Ascending aorta (tissue), 2 donors: ENCODE results near the gene RBM19. TPM values are rescaled to one million over a fixed set of nuclear protein-coding genes. Genes with fewer than 3 reads are reported as not detected.

Experiments used
- DNase-seq, 2 donors: peaks; one replicate each; pipeline ENCODE4 v3.0.0-alpha.2; 2019; ENCODE audit warnings: low spot score in 2 of 2
- H3K27ac ChIP-seq, 2 donors: fragments of 200-600 bp; sonication (generic); one replicate each; pipeline ENCODE4 v1.5.1; 2016 to 2017; ENCODE audit warnings: mild to moderate bottlenecking in 1 of 2
- H3K27me3 ChIP-seq: fragments of 200-600 bp; sonication (generic); one replicate; pipeline ENCODE4 v1.5.1; 2017
- H3K36me3 ChIP-seq, 2 donors: fragments of 200-600 bp; sonication (generic); one replicate each; pipeline ENCODE4 v1.5.1; 2016
- H3K4me1 ChIP-seq, 2 donors: fragments of 200-600 bp; sonication (generic); one replicate each; pipeline ENCODE4 v1.5.1; 2016 to 2017; ENCODE audit warnings: mild to moderate bottlenecking in 1 of 2
- H3K4me3 ChIP-seq, 2 donors: fragments of 200-600 bp; sonication (generic); one replicate each; pipeline ENCODE4 v1.5.1; 2016 to 2017; ENCODE audit warnings: mild to moderate bottlenecking in 1 of 2
- H3K9me3 ChIP-seq, 2 donors: fragments of 200-600 bp; sonication (generic); one replicate each; pipeline ENCODE4 v1.5.1; 2016
- intact Hi-C: fragments of 100-400 bp; cut with DNase I; formaldehyde crosslinking; loops from one replicate; pipeline ENCODE4 v1.15.1; 2023
- total RNA-seq: library from RNA; depleted of rRNA; stranded (reverse); fragments of >200 nt; gene quantifications from one replicate; pipeline ENCODE4 v1.1.0, GENCODE V29; 2016
- TF ChIP-seq, protein P1 (sequence below), 3 experiments: fragments of 200-600 bp in 2 of 3; fragments of 450-650 bp in 1 of 3; sonication (generic) in 2 of 3; IDR thresholded peaks; one replicate each; pipeline ENCODE4 v1.5.1; 2016 to 2019; ENCODE audit warnings: antibody characterized with exemption in 3 of 3, mild to moderate bottlenecking in 1 of 3, moderate library complexity in 1 of 3

RBM19 gene
- total RNA-seq, 1 donor from 2014 or later = 22.8 TPM

DNA sequence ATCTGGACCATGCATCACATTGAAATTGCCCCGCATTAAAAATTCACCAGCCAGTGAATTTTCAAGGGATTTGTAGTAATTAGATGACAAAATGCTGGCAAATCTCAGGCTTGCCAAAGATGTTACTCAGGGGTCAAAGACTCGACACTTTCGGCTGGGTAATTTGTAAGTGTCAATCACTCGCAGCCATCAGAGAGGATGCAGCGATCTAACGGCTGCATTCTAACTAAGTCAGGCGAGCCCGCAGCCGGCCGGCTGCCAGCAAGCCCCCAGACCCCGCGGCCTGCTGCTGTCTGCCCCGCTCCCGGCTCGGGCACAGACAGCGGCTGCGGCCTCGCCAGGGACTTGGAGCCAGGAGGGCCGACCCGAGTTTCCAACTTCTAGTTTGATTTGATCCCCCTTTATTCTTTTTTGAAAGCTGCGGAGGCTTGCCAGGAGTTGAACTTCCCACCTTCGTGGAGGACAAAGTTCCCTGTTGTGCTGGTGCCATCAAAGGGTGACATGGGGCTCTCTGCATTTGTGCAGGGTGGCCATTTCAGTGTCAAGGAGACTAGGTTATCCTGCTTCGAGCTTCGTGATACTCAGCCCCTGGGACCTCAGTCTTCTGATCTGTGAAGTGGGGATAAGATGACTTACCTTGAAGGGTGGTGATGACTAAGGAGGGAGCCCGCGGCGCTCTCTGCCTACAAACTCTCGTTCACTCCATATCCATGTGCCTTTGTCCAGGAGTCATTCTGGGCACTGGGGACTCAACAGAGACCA, 169.9 kb downstream of the RBM19 start:
- Histone ChIP-seq H3K27me3 (no peaks in the 10 kb centered on the region), H3K27ac (no peak overlapping the region), H3K4me1 (no peaks in the 10 kb centered on the region), H3K9me3 (no peaks in the 10 kb centered on the region), H3K4me3 (no peak overlapping the region), H3K36me3 (no peaks in the 10 kb centered on the region)
- TF ChIP-seq, protein P1, sequence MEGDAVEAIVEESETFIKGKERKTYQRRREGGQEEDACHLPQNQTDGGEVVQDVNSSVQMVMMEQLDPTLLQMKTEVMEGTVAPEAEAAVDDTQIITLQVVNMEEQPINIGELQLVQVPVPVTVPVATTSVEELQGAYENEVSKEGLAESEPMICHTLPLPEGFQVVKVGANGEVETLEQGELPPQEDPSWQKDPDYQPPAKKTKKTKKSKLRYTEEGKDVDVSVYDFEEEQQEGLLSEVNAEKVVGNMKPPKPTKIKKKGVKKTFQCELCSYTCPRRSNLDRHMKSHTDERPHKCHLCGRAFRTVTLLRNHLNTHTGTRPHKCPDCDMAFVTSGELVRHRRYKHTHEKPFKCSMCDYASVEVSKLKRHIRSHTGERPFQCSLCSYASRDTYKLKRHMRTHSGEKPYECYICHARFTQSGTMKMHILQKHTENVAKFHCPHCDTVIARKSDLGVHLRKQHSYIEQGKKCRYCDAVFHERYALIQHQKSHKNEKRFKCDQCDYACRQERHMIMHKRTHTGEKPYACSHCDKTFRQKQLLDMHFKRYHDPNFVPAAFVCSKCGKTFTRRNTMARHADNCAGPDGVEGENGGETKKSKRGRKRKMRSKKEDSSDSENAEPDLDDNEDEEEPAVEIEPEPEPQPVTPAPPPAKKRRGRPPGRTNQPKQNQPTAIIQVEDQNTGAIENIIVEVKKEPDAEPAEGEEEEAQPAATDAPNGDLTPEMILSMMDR (IDR thresholded peaks at IDR 0.05) = no peak
- intact Hi-C loops = no loop called here
- DNase-seq = no peak

GRCh38 chr12:113795445-113795844, 170.7 kb downstream of the RBM19 start:
- no peak overlapping the region for H3K27ac ChIP-seq
- H3K4me3 ChIP-seq = no peak overlapping the region
- no peaks in the 10 kb centered on the region for H3K9me3 ChIP-seq
- no peaks in the 10 kb centered on the region for H3K36me3 ChIP-seq
- no peak for DNase-seq
- TF ChIP-seq, protein P1 (IDR thresholded peaks at IDR 0.05) = no peak
- no peaks in the 10 kb centered on the region for H3K4me1 ChIP-seq
- no peaks in the 10 kb centered on the region for H3K27me3 ChIP-seq
- intact Hi-C loops = no loop called here

DNA sequence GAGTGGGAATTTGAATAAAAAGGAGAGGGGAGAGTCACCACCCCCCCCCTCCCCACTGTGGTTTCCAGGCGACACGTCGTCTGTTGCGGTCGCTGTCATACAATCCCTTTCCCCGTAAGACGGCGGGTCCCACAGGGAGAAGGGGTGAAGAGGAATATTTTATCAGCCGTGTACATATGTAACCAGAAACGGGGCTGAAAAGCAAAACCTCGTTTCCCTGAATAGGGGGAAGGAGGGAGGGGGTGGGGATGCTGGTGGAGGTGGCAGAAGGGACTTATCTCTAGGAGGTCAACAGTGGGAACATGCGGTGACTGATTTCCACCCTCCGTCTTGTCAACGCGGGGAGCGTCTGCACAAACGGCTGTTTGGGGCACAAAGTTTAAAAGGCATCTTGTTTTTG, 171.4 kb downstream of the RBM19 start:
- no peaks in the 10 kb centered on the region for H3K9me3 ChIP-seq
- intact Hi-C loops = no loop called here
- TF ChIP-seq, protein P1 (IDR thresholded peaks at IDR 0.05) = no peak
- H3K27me3 ChIP-seq = no peaks in the 10 kb centered on the region
- H3K36me3 ChIP-seq = no peaks in the 10 kb centered on the region
- no peak overlapping the region for H3K27ac ChIP-seq
- no peak for DNase-seq
- H3K4me3 ChIP-seq = no peak overlapping the region
- H3K4me1 ChIP-seq = no peaks in the 10 kb centered on the region

- intact Hi-C loops = no loop called here
- DNase-seq = no peak
- Histone ChIP-seq H3K27ac (no peak overlapping the region), H3K4me1 (no peaks in the 10 kb centered on the region), H3K4me3 (no peak overlapping the region), H3K9me3 (no peaks in the 10 kb centered on the region), H3K27me3 (no peaks in the 10 kb centered on the region), H3K36me3 (no peaks in the 10 kb centered on the region)
- TF ChIP-seq, protein P1 (IDR thresholded peaks at IDR 0.05) = no peak
Measured at GRCh38 chr12:113793250-113793649, 172.9 kb downstream of the RBM19 start.

DNA sequence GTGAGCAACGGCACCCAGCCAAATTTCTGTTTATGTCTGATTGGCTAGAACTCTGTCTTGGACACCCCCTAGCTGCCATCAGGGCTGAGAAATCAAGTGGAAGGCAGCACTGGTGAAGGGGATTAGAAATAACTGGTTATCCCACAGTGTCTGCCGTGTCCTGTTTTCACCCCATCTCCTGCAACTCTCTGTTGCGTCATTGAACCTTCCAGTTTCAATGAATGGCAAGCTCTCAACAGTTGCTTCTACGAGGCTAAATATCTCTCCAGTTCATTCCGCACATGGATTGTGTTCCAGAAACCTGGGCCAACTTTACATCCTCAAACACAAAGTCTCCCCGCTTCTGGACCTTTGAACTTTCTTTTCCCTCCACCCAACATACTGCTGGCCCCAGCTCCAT, 173.7 kb downstream of the RBM19 start:
- Histone ChIP-seq H3K4me3 (no peak overlapping the region), H3K9me3 (no peaks in the 10 kb centered on the region), H3K36me3 (no peaks in the 10 kb centered on the region), H3K27me3 (no peaks in the 10 kb centered on the region), H3K27ac (no peak overlapping the region), H3K4me1 (no peaks in the 10 kb centered on the region)
- TF ChIP-seq, protein P1 (IDR thresholded peaks at IDR 0.05) = no peak
- DNase-seq = no peak
- intact Hi-C loops = no loop called here
